H9 (cell line): Measurements from ENCODE around the gene ZNF674. TPM values are rescaled to one million over a fixed set of nuclear protein-coding genes. Genes with fewer than 3 reads are reported as not detected.

Experiments used
- DNase-seq: peaks from one replicate; pipeline ENCODE4 v3.0.0-alpha.2; 2017
- H2AFZ ChIP-seq: one replicate; pipeline ENCODE4 v1.6.1; 2013; ENCODE audit warnings: mild to moderate bottlenecking, low read length, control low read depth, moderate library complexity
- H2AK5ac ChIP-seq: 2 replicates; pipeline ENCODE4 v1.6.1; 2013; ENCODE audit warnings: low read length, control low read depth, mixed read lengths; ENCODE audit not compliant: insufficient read length
- H2BK120ac ChIP-seq: one replicate; pipeline ENCODE4 v1.6.1; 2013; ENCODE audit warnings: low read depth, mild to moderate bottlenecking, low read length, control low read depth, inconsistent platforms; ENCODE audit not compliant: poor library complexity, severe bottlenecking
- H2BK12ac ChIP-seq: 2 replicates; pipeline ENCODE4 v1.6.1; 2013; ENCODE audit warnings: low read length, control low read depth, mixed read lengths, low read depth; ENCODE audit not compliant: insufficient read length
- H2BK15ac ChIP-seq: 2 replicates; pipeline ENCODE4 v1.6.1; 2013; ENCODE audit warnings: low read depth, low read length, control low read depth
- H2BK20ac ChIP-seq: one replicate; pipeline ENCODE4 v1.6.1; 2013; ENCODE audit warnings: low read depth, mild to moderate bottlenecking, low read length, control low read depth, inconsistent platforms; ENCODE audit not compliant: poor library complexity, severe bottlenecking
- H2BK5ac ChIP-seq: 2 replicates; pipeline ENCODE4 v1.6.1; 2013; ENCODE audit warnings: low read length, control low read depth, mixed read lengths; ENCODE audit not compliant: insufficient read length
- H3K14ac ChIP-seq: 2 replicates; pipeline ENCODE4 v1.6.1; 2013; ENCODE audit warnings: low read length, control low read depth; ENCODE audit not compliant: insufficient read depth
- H3K18ac ChIP-seq: 2 replicates; pipeline ENCODE4 v1.6.1; 2013; ENCODE audit warnings: low read depth, mild to moderate bottlenecking, mixed read lengths, low read length, control low read depth; ENCODE audit not compliant: insufficient read length
- H3K23ac ChIP-seq: 2 replicates; pipeline ENCODE4 v1.6.1; 2013; ENCODE audit warnings: low read length, control low read depth, mixed read lengths, low read depth; ENCODE audit not compliant: insufficient read length
- H3K23me2 ChIP-seq: 2 replicates; pipeline ENCODE4 v1.6.1; 2013; ENCODE audit warnings: low read depth, mild to moderate bottlenecking, mixed read lengths, low read length, control low read depth; ENCODE audit not compliant: insufficient read length, poor library complexity, severe bottlenecking
- H3K27ac ChIP-seq: 2 replicates; pipeline ENCODE4 v1.5.1; 2013; ENCODE audit warnings: low read length, control low read depth, mixed read lengths, low read depth; ENCODE audit not compliant: insufficient read length
- H3K27me3 ChIP-seq: 2 replicates; pipeline ENCODE4 v1.6.1; 2013; ENCODE audit warnings: low read length, control low read depth, inconsistent platforms; ENCODE audit not compliant: insufficient read depth
- H3K4ac ChIP-seq: 2 replicates; pipeline ENCODE4 v1.6.1; 2013; ENCODE audit warnings: low read depth, mild to moderate bottlenecking, control low read depth, inconsistent platforms, low read length, moderate library complexity
- H3K4me1 ChIP-seq: 2 replicates; pipeline ENCODE4 v1.6.1; 2013; ENCODE audit warnings: low read length, control low read depth, inconsistent platforms; ENCODE audit not compliant: insufficient read depth
- H3K4me2 ChIP-seq: 2 replicates; pipeline ENCODE4 v1.6.1; 2013; ENCODE audit warnings: low read length, control low read depth, mixed read lengths; ENCODE audit not compliant: insufficient read length, insufficient read depth
- H3K56ac ChIP-seq: 2 replicates; pipeline ENCODE4 v1.6.1; 2013; ENCODE audit warnings: low read depth, mild to moderate bottlenecking, mixed read lengths, low read length, control low read depth; ENCODE audit not compliant: insufficient read length
- H3K79me1 ChIP-seq: 2 replicates; pipeline ENCODE4 v1.6.1; 2013; ENCODE audit warnings: low read depth, mild to moderate bottlenecking, moderate library complexity, low read length, control low read depth, inconsistent platforms; ENCODE audit not compliant: insufficient read depth, poor library complexity, severe bottlenecking
- H3K79me2 ChIP-seq: 2 replicates; pipeline ENCODE4 v1.6.1; 2013; ENCODE audit warnings: low read length, control low read depth, inconsistent platforms; ENCODE audit not compliant: insufficient read depth
- H3K9ac ChIP-seq: 2 replicates; pipeline ENCODE4 v1.6.1; 2013; ENCODE audit warnings: low read length, control low read depth, mixed read lengths; ENCODE audit not compliant: insufficient read length; ENCODE audit errors: extremely low read depth
- H3K9me3 ChIP-seq: one replicate; pipeline ENCODE4 v1.6.1; 2013; ENCODE audit warnings: low read depth, low read length, inconsistent platforms; ENCODE audit not compliant: control insufficient read depth
- H3T11ph ChIP-seq: one replicate; pipeline ENCODE4 v1.6.1; 2013; ENCODE audit warnings: mild to moderate bottlenecking, low read length, control low read depth, inconsistent platforms
- H4K20me1 ChIP-seq: one replicate; pipeline ENCODE4 v1.6.1; 2013; ENCODE audit not compliant: control insufficient read depth, insufficient read length, insufficient read depth
- H4K5ac ChIP-seq: 2 replicates; pipeline ENCODE4 v1.6.1; 2013; ENCODE audit warnings: low read depth, mild to moderate bottlenecking, mixed read lengths, low read length, control low read depth; ENCODE audit not compliant: insufficient read length
- H4K8ac ChIP-seq: replicated peaks from 2 replicates; pipeline ENCODE4 v1.6.1; 2013; ENCODE audit warnings: low read length, control low read depth, mixed read lengths, low read depth; ENCODE audit not compliant: insufficient read length
- H4K91ac ChIP-seq: 2 replicates; pipeline ENCODE4 v1.6.1; 2013; ENCODE audit warnings: low read depth, mild to moderate bottlenecking, moderate library complexity, mixed read lengths, low read length, control low read depth; ENCODE audit not compliant: insufficient read length
- H3K27ac Mint-ChIP-seq, 3 experiments: 2 replicates in 2 of 3; 3 replicates in 1 of 3; pipeline ENCODE4 v1.8.0; 2020 to 2021; ENCODE audit warnings: mixed read lengths in 3 of 3, mild to moderate bottlenecking in 1 of 3, moderate library complexity in 1 of 3
- H3K27me3 Mint-ChIP-seq: 2 replicates; pipeline ENCODE4 v1.8.0; 2021; ENCODE audit warnings: low read depth, mild to moderate bottlenecking, moderate library complexity, mixed read lengths
- H3K36me3 Mint-ChIP-seq, 3 experiments: 2 replicates in 2 of 3; 3 replicates in 1 of 3; pipeline ENCODE4 v1.8.0; 2020 to 2021; ENCODE audit warnings: low read depth in 3 of 3, mixed read lengths in 3 of 3; ENCODE audit not compliant: insufficient read depth in 1 of 3
- H3K4me1 Mint-ChIP-seq, 2 experiments: 2 replicates each; pipeline ENCODE4 v1.8.0; 2020; ENCODE audit warnings: mixed read lengths in 2 of 2
- H3K4me3 Mint-ChIP-seq, 2 experiments: 2 replicates in 1 of 2; 3 replicates in 1 of 2; pipeline ENCODE4 v1.8.0; 2020 to 2021; ENCODE audit warnings: mild to moderate bottlenecking in 2 of 2, mixed read lengths in 2 of 2, moderate library complexity in 1 of 2
- H3K9me3 Mint-ChIP-seq, 2 experiments: 2 replicates in 1 of 2; 3 replicates in 1 of 2; pipeline ENCODE4 v1.8.0; 2020; ENCODE audit warnings: mild to moderate bottlenecking in 2 of 2, mixed read lengths in 2 of 2, moderate library complexity in 1 of 2
- total RNA-seq: library from RNA; stranded (reverse); gene quantifications from 2 replicates; pipeline ENCODE4 v1.2.1, GENCODE V29; 2021
- TF ChIP-seq, protein P1 (sequence below): fragments of 200-600 bp; sonication (generic); conservative IDR thresholded peaks from 3 replicates; pipeline ENCODE4 v1.8.0; 2021; ENCODE audit warnings: antibody characterized with exemption, mild to moderate bottlenecking

ZNF674 gene
- total RNA-seq, 1 experiment from 2014 or later = 10.1 TPM

DNA sequence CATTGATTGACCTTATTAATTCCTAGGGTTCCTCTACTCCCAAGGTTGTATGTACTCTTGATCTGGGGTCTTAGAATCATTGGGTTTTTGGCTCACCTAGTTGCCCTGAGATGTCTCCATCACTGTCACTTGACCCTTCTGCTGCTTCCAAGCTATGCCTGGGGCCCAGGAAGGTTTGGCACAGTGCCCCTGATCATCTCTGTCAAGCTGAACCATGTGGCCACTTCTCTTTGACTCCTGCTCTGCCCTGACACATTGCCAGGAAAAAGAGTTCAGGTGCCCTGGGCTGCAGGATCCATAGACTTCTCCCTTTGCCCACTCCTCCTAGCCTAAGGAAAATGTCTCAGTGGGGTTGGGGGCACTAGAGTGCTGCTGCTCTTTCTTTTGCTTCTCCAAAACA is 24.4 kb upstream of the ZNF674 start:
- TF ChIP-seq, protein P1, sequence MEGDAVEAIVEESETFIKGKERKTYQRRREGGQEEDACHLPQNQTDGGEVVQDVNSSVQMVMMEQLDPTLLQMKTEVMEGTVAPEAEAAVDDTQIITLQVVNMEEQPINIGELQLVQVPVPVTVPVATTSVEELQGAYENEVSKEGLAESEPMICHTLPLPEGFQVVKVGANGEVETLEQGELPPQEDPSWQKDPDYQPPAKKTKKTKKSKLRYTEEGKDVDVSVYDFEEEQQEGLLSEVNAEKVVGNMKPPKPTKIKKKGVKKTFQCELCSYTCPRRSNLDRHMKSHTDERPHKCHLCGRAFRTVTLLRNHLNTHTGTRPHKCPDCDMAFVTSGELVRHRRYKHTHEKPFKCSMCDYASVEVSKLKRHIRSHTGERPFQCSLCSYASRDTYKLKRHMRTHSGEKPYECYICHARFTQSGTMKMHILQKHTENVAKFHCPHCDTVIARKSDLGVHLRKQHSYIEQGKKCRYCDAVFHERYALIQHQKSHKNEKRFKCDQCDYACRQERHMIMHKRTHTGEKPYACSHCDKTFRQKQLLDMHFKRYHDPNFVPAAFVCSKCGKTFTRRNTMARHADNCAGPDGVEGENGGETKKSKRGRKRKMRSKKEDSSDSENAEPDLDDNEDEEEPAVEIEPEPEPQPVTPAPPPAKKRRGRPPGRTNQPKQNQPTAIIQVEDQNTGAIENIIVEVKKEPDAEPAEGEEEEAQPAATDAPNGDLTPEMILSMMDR = no peak
- Histone ChIP-seq H2BK15ac (no peak overlapping the region), H3K4ac (no peak overlapping the region), H2BK5ac (no peak overlapping the region), H4K91ac (no peak overlapping the region), H3K79me2 (no peaks in the 10 kb centered on the region), H3K4me1 (no peaks in the 10 kb centered on the region), H3K27ac (no peak overlapping the region), H2AK5ac (no peak overlapping the region), H3K4me2 (no peak overlapping the region), H2BK120ac (no peak overlapping the region), H2AFZ (no peak overlapping the region), H3K9ac (no peak overlapping the region), H3K9me3 (peaks cover 6% of the 10 kb centered on the region), H3K79me1 (no peaks in the 10 kb centered on the region), H3K23ac (no peak overlapping the region), H3K18ac (no peak overlapping the region), H2BK20ac (no peak overlapping the region), H4K20me1 (no peaks in the 10 kb centered on the region), H3K23me2 (no peaks in the 10 kb centered on the region), H3T11ph (no peak overlapping the region), H4K5ac (no peak overlapping the region), H3K56ac (no peak overlapping the region), H3K14ac (no peak overlapping the region), H3K27me3 (no peaks in the 10 kb centered on the region), H4K8ac (no peak overlapping the region), H2BK12ac (no peak overlapping the region)
- peaks cover 67% of the 10 kb centered on the region in 2 experiments for H3K9me3 Mint-ChIP-seq
- DNase-seq = no peak
- peaks cover 4% of the 10 kb centered on the region; the same call in 1 of the 2 replicates for H3K27me3 Mint-ChIP-seq
- H3K36me3 Mint-ChIP-seq = peaks cover 0 to 9% (median 5%) of the 10 kb centered on the region in 3 experiments; a peak in 4 of 7 replicates
- H3K4me3 Mint-ChIP-seq = no peak overlapping the region
- H3K4me1 Mint-ChIP-seq = peaks cover 3 to 5% of the 10 kb centered on the region in 2 experiments
- no peak overlapping the region for H3K27ac Mint-ChIP-seq
